IPS-15b (cell line): ENCODE results near the gene VDAC1.
A peak's percentile ranks its signal among the peaks of the same experiment; 100 is the strongest.

Experiments used
- H3K27me3 ChIP-seq: one replicate; pipeline ENCODE4 v1.6.1; 2013; ENCODE audit warnings: low read length; ENCODE audit not compliant: control insufficient read depth, insufficient read depth
- H3K36me3 ChIP-seq: one replicate; pipeline ENCODE4 v1.6.1; 2013; ENCODE audit warnings: low read length; ENCODE audit not compliant: control insufficient read depth, insufficient read depth
- H3K4me1 ChIP-seq: one replicate; pipeline ENCODE4 v1.6.1; 2013; ENCODE audit warnings: mild to moderate bottlenecking, low read length; ENCODE audit not compliant: control insufficient read depth, insufficient read depth
- H3K4me3 ChIP-seq: one replicate; pipeline ENCODE4 v1.5.1; 2013; ENCODE audit warnings: low read depth, low read length
- H3K9ac ChIP-seq: one replicate; pipeline ENCODE4 v1.6.1; 2013; ENCODE audit warnings: low read depth, mild to moderate bottlenecking, low read length
- H3K9me3 ChIP-seq: one replicate; pipeline ENCODE4 v1.6.1; 2013; ENCODE audit warnings: mild to moderate bottlenecking, low read length; ENCODE audit not compliant: control insufficient read depth, insufficient read depth

Gene VDAC1

GRCh38 chr5:134019636-134020035 lies 14.9 kb upstream of the VDAC1 start:
- H3K9me3 ChIP-seq, result no peaks in the 10 kb centered on the region
- H3K4me3 ChIP-seq, result no peak overlapping the region
- H3K4me1 ChIP-seq, result peaks cover 2% of the 10 kb centered on the region
- no peaks in the 10 kb centered on the region for H3K36me3 ChIP-seq
- no peak overlapping the region for H3K9ac ChIP-seq
- H3K27me3 ChIP-seq, result no peaks in the 10 kb centered on the region

GRCh38 chr5:134018986-134019316 lies 14.2 kb upstream of the VDAC1 start:
- Histone ChIP-seq H3K36me3 (no peaks in the 10 kb centered on the region), H3K4me1 (peaks cover 2% of the 10 kb centered on the region), H3K4me3 (no peak overlapping the region), H3K9ac (no peak overlapping the region), H3K9me3 (no peaks in the 10 kb centered on the region), H3K27me3 (no peaks in the 10 kb centered on the region)

GRCh38 chr5:134018154-134018985 lies 13.6 kb upstream of the VDAC1 start:
- H3K4me3 ChIP-seq, result no peak overlapping the region
- no peaks in the 10 kb centered on the region for H3K27me3 ChIP-seq
- H3K9me3 ChIP-seq, result no peaks in the 10 kb centered on the region
- H3K4me1 ChIP-seq, result peaks cover 2% of the 10 kb centered on the region
- no peaks in the 10 kb centered on the region for H3K36me3 ChIP-seq
- no peak overlapping the region for H3K9ac ChIP-seq

- Histone ChIP-seq H3K36me3 (no peaks in the 10 kb centered on the region), H3K4me3 (no peak overlapping the region), H3K4me1 (peaks cover 3% of the 10 kb centered on the region), H3K9me3 (no peaks in the 10 kb centered on the region), H3K9ac (no peak overlapping the region), H3K27me3 (no peaks in the 10 kb centered on the region)
These were observed 3.5 kb upstream of the VDAC1 start for GRCh38 chr5:134008266-134008749.

GRCh38 chr5:134007581-134008265 lies 2.9 kb upstream of the VDAC1 start:
- H3K36me3 ChIP-seq, result no peaks in the 10 kb centered on the region
- no peak overlapping the region for H3K9ac ChIP-seq
- H3K27me3 ChIP-seq, result no peaks in the 10 kb centered on the region
- H3K4me1 ChIP-seq, result peaks cover 3% of the 10 kb centered on the region
- no peaks in the 10 kb centered on the region for H3K9me3 ChIP-seq
- H3K4me3 ChIP-seq, result no peak overlapping the region

GRCh38 chr5:134006115-134006514 lies 1.3 kb upstream of the VDAC1 start:
- H3K9ac ChIP-seq, result no peak overlapping the region
- H3K4me3 ChIP-seq, result peak overlapping the region; percentile 74

GRCh38 chr5:134005417-134006061 lies 764 bp upstream of the VDAC1 start:
- no peaks in the 10 kb centered on the region for H3K27me3 ChIP-seq

More at GRCh38 chr5:134006115-134006514, 1.3 kb upstream of the VDAC1 start:
- peaks cover 4% of the 10 kb centered on the region for H3K36me3 ChIP-seq
- H3K27me3 ChIP-seq, result no peaks in the 10 kb centered on the region
- H3K9me3 ChIP-seq, result no peaks in the 10 kb centered on the region
- H3K4me1 ChIP-seq, result peaks cover 4% of the 10 kb centered on the region

GRCh38 chr5:134003817-134004625 lies 754 bp downstream of the VDAC1 start:
- Histone ChIP-seq H3K4me1 (peaks cover 11% of the 10 kb centered on the region), H3K9me3 (no peaks in the 10 kb centered on the region), H3K4me3 (peak overlapping the region; percentile 85), H3K27me3 (no peaks in the 10 kb centered on the region), H3K36me3 (peaks cover 8% of the 10 kb centered on the region), H3K9ac (peak overlapping the region; percentile 77)

More at GRCh38 chr5:134005417-134006061, 764 bp upstream of the VDAC1 start:
- H3K9ac ChIP-seq, result peak overlapping the region; percentile 70
- H3K36me3 ChIP-seq, result peaks cover 4% of the 10 kb centered on the region
- H3K9me3 ChIP-seq, result no peaks in the 10 kb centered on the region
- peaks cover 8% of the 10 kb centered on the region for H3K4me1 ChIP-seq
- peak overlapping the region; percentile 74 for H3K4me3 ChIP-seq

GRCh38 chr5:134003064-134003816 lies 1.5 kb downstream of the VDAC1 start:
- Histone ChIP-seq H3K9ac (peak overlapping the region; percentile 77), H3K36me3 (peaks cover 8% of the 10 kb centered on the region), H3K4me1 (peaks cover 14% of the 10 kb centered on the region), H3K9me3 (no peaks in the 10 kb centered on the region), H3K27me3 (no peaks in the 10 kb centered on the region), H3K4me3 (peak overlapping the region; percentile 85)

- Histone ChIP-seq H3K36me3 (peaks cover 8% of the 10 kb centered on the region), H3K9me3 (no peaks in the 10 kb centered on the region), H3K27me3 (no peaks in the 10 kb centered on the region), H3K4me3 (no peak overlapping the region), H3K4me1 (peaks cover 11% of the 10 kb centered on the region), H3K9ac (peak overlapping the region; percentile 14)
These were observed 2.6 kb downstream of the VDAC1 start for GRCh38 chr5:134001938-134002731.
